Duodenal mucosa (tissue), 2 donors: ENCODE data around the gene ABCC1.

Experiments
- H3K27ac ChIP-seq: one replicate; pipeline ENCODE4 v1.7.0; 2013; ENCODE audit warnings: low read depth, low read length
- H3K27me3 ChIP-seq, 2 donors: one replicate each; pipeline ENCODE4 v1.7.0; 2013; ENCODE audit warnings: low read length in 2 of 2, control low read depth in 1 of 2; ENCODE audit not compliant: insufficient read depth in 2 of 2, control insufficient read depth in 1 of 2
- H3K36me3 ChIP-seq, 2 donors: one replicate each; pipeline ENCODE4 v1.7.0; 2013; ENCODE audit warnings: low read length in 2 of 2, control low read depth in 1 of 2; ENCODE audit not compliant: insufficient read depth in 2 of 2, control insufficient read depth in 1 of 2
- H3K4me1 ChIP-seq, 2 donors: one replicate each; pipeline ENCODE4 v1.7.0; 2013; ENCODE audit warnings: low read length in 2 of 2, control low read depth in 1 of 2; ENCODE audit not compliant: insufficient read depth in 2 of 2, control insufficient read depth in 1 of 2
- H3K4me3 ChIP-seq, 2 donors: one replicate each; pipeline ENCODE4 v1.7.0; 2013; ENCODE audit warnings: low read length in 2 of 2, low read depth in 1 of 2
- H3K9ac ChIP-seq, 2 donors: one replicate each; pipeline ENCODE4 v1.7.0; 2013; ENCODE audit warnings: low read length in 2 of 2, low read depth in 1 of 2
- H3K9me3 ChIP-seq, 2 donors: one replicate each; pipeline ENCODE4 v1.7.0; 2013; ENCODE audit warnings: low read length in 2 of 2, control low read depth in 1 of 2; ENCODE audit not compliant: control insufficient read depth in 1 of 2

ABCC1 gene

GRCh38 chr16:15988268-15989013 lies 39.0 kb downstream of the ABCC1 start:
- Histone ChIP-seq H3K4me1 (peaks cover 0 to 4% of the 10 kb centered on the region in 2 donors), H3K9me3 (no peaks in the 10 kb centered on the region), H3K4me3 (no peak overlapping the region), H3K27me3 (no peaks in the 10 kb centered on the region), H3K36me3 (no peaks in the 10 kb centered on the region), H3K27ac (no peak overlapping the region), H3K9ac (no peak overlapping the region)

GRCh38 chr16:15990902-15991301 lies 41.5 kb downstream of the ABCC1 start:
- Histone ChIP-seq H3K9ac (no peak overlapping the region), H3K4me1 (peaks cover 0 to 4% of the 10 kb centered on the region in 2 donors), H3K27ac (no peak overlapping the region), H3K36me3 (no peaks in the 10 kb centered on the region), H3K9me3 (no peaks in the 10 kb centered on the region), H3K27me3 (no peaks in the 10 kb centered on the region), H3K4me3 (no peak overlapping the region)

- Histone ChIP-seq H3K4me1 (peaks cover 8 to 15% of the 10 kb centered on the region in 2 donors), H3K36me3 (no peaks in the 10 kb centered on the region), H3K27me3 (no peaks in the 10 kb centered on the region), H3K9ac (no peak overlapping the region), H3K9me3 (no peaks in the 10 kb centered on the region), H3K4me3 (no peak overlapping the region), H3K27ac (no peak overlapping the region)
These were observed 43.7 kb downstream of the ABCC1 start for GRCh38 chr16:15993128-15993527.

GRCh38 chr16:15993541-15993940 lies 44.1 kb downstream of the ABCC1 start:
- no peak overlapping the region for H3K9ac ChIP-seq
- H3K27ac ChIP-seq = no peak overlapping the region
- no peaks in the 10 kb centered on the region for H3K9me3 ChIP-seq
- H3K27me3 ChIP-seq = no peaks in the 10 kb centered on the region
- no peak overlapping the region for H3K4me3 ChIP-seq
- H3K36me3 ChIP-seq = no peaks in the 10 kb centered on the region
- H3K4me1 ChIP-seq = peaks cover 12 to 18% of the 10 kb centered on the region in 2 donors

- H3K9me3 ChIP-seq = no peaks in the 10 kb centered on the region
- no peak overlapping the region for H3K27ac ChIP-seq
- H3K4me3 ChIP-seq = no peak overlapping the region
- H3K9ac ChIP-seq = no peak overlapping the region
- H3K36me3 ChIP-seq = no peaks in the 10 kb centered on the region
- H3K27me3 ChIP-seq = no peaks in the 10 kb centered on the region
- peaks cover 14 to 20% of the 10 kb centered on the region in 2 donors for H3K4me1 ChIP-seq
These were observed 44.7 kb downstream of the ABCC1 start for GRCh38 chr16:15993946-15994665.

GRCh38 chr16:15996432-15997109 lies 47.2 kb downstream of the ABCC1 start:
- H3K27ac ChIP-seq = peak overlapping the region; percentile 47

GRCh38 chr16:16000685-16001084 lies 51.3 kb downstream of the ABCC1 start:
- H3K4me3 ChIP-seq = no peak overlapping the region
- peaks cover 14 to 24% of the 10 kb centered on the region in 2 donors for H3K4me1 ChIP-seq
- no peaks in the 10 kb centered on the region for H3K9me3 ChIP-seq
- H3K36me3 ChIP-seq = no peaks in the 10 kb centered on the region
- H3K27me3 ChIP-seq = no peaks in the 10 kb centered on the region
- H3K27ac ChIP-seq = no peak overlapping the region
- no peak overlapping the region for H3K9ac ChIP-seq

More at GRCh38 chr16:15996432-15997109, 47.2 kb downstream of the ABCC1 start:
- H3K4me1 ChIP-seq = peaks cover 14 to 24% of the 10 kb centered on the region in 2 donors
- H3K9ac ChIP-seq = no peak overlapping the region
- H3K36me3 ChIP-seq = no peaks in the 10 kb centered on the region
- no peaks in the 10 kb centered on the region for H3K9me3 ChIP-seq
- H3K27me3 ChIP-seq = no peaks in the 10 kb centered on the region
- no peak overlapping the region for H3K4me3 ChIP-seq

GRCh38 chr16:16001596-16002255 lies 52.3 kb downstream of the ABCC1 start:
- Histone ChIP-seq H3K9me3 (no peaks in the 10 kb centered on the region), H3K4me3 (no peak overlapping the region), H3K27me3 (no peaks in the 10 kb centered on the region), H3K27ac (no peak overlapping the region), H3K9ac (no peak overlapping the region), H3K36me3 (no peaks in the 10 kb centered on the region), H3K4me1 (peaks cover 9 to 20% of the 10 kb centered on the region in 2 donors)

GRCh38 chr16:16003719-16004313 lies 54.4 kb downstream of the ABCC1 start:
- Histone ChIP-seq H3K36me3 (no peaks in the 10 kb centered on the region), H3K4me1 (peaks cover 0 to 3% of the 10 kb centered on the region in 2 donors), H3K27me3 (no peaks in the 10 kb centered on the region), H3K9me3 (no peaks in the 10 kb centered on the region), H3K4me3 (no peak overlapping the region), H3K27ac (no peak overlapping the region), H3K9ac (no peak overlapping the region)
